Small intestine (tissue), 7 donors: ENCODE measurements around the gene ANP32E. TPM values are rescaled to one million over a fixed set of nuclear protein-coding genes. Genes with fewer than 3 reads are reported as not detected.
"Not testable (repeated sequence)": the region's sequence is repeated elsewhere in the genome, so short reads cannot be mapped to it uniquely, and the experiment has no call there.

Experiments used
- DNase-seq, 2 donors: peaks; one replicate each; pipeline versions ENCODE4 v3.0.0 to v3.0.0-alpha.2; 2013
- FAIRE-seq: peaks from 2 replicates; lab custom pipeline; 2012; peaks lifted over from hg19 to GRCh38; lab: Jason Lieb, UNC
- H3K27ac ChIP-seq, 3 donors: one replicate each; pipeline ENCODE4 v1.5.1; 2013; ENCODE audit warnings: low read length in 2 of 3, mild to moderate bottlenecking in 2 of 3, control low read depth in 1 of 3, inconsistent platforms in 1 of 3, low read depth in 1 of 3, moderate library complexity in 1 of 3
- H3K27me3 ChIP-seq, 3 donors: one replicate each; pipeline ENCODE4 v1.6.1; 2013; ENCODE audit warnings: low read length in 3 of 3, inconsistent platforms in 1 of 3; ENCODE audit not compliant: control insufficient read depth in 3 of 3, insufficient read depth in 3 of 3
- H3K36me3 ChIP-seq, 3 donors: one replicate each; pipeline ENCODE4 v1.6.1; 2013; ENCODE audit warnings: low read length in 3 of 3, inconsistent platforms in 1 of 3, low read depth in 1 of 3, mild to moderate bottlenecking in 1 of 3, moderate library complexity in 1 of 3; ENCODE audit not compliant: control insufficient read depth in 3 of 3, insufficient read depth in 2 of 3
- H3K4me1 ChIP-seq, 3 donors: one replicate each; pipeline ENCODE4 v1.6.1; 2013; ENCODE audit warnings: low read length in 2 of 3, inconsistent platforms in 1 of 3, low read depth in 1 of 3, mild to moderate bottlenecking in 1 of 3, moderate library complexity in 1 of 3; ENCODE audit not compliant: control insufficient read depth in 3 of 3, insufficient read depth in 2 of 3
- H3K4me3 ChIP-seq, 3 donors: one replicate each; pipeline ENCODE4 v1.5.1; 2013; ENCODE audit warnings: low read length in 3 of 3, control low read depth in 1 of 3, inconsistent platforms in 1 of 3, low read depth in 1 of 3, mild to moderate bottlenecking in 1 of 3, moderate library complexity in 1 of 3
- H3K9me3 ChIP-seq, 2 donors: one replicate each; pipeline ENCODE4 v1.6.1; 2013; ENCODE audit warnings: low read depth in 1 of 2, low read length in 1 of 2; ENCODE audit not compliant: control insufficient read depth in 2 of 2, insufficient read depth in 1 of 2
- WGBS, 3 donors: extraction: QIAGEN DNeasy Blood & Tissue Kit; methylation state at CpG; one replicate each; pipeline ENCODE4 v1.1.7; 2013; 5-methylcytosine and 5-hydroxymethylcytosine counted together
- polyA plus RNA-seq, 4 donors: library from polyadenylated mRNA; stranded (reverse) in 3 of 4; unstranded in 1 of 4; fragments of 200-250 nt in 3 of 4; fragments of 120-200 nt in 1 of 4; gene quantifications; one replicate each; pipeline versions ENCODE4 v1.2.1 to v1.2.3, GENCODE V29; 2013
- donor health status: healthy with polysubstance abuse.
- donor health status: control.
- donor health status: control.
- donor health status: Bipolar disorder and iron deficiency.
- donor health status: healthy.

Gene ANP32E
- polyA plus RNA-seq, 4 donors, result 13.2 to 46.7 (median 30.6) TPM

DNA sequence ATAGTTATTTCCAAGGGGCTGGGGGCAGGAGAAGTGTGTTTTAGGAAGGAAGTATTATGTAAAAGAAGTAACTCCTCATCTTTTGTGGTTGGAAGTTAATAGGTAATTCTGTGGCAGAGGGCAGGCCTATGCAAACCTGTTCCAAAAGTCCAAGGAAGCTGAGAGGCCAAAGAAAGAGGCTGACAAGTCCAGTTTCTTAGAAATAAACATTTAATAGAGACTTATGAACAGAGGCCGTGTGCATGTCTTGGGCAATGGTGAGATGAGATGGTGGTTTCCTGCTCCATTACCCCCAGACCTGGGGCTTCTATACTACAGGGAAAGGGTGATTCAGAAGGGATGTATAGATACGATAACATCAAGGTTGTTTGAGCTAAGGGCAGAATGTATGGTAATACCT is 14.0 kb upstream of the ANP32E start:
- FAIRE-seq (no peak), DNase-seq (peak in 1 of 2 donors; percentile 65)
- no peaks in the 10 kb centered on the region for H3K27me3 ChIP-seq
- 76 to 82% (median 80%) methylated on average over 2 of the region's 2 CpGs for WGBS, 3 donors
- H3K36me3 ChIP-seq, result no peaks in the 10 kb centered on the region
- H3K27ac ChIP-seq, result peak overlapping the region in 1 of 3 donors; percentile 36
- H3K4me3 ChIP-seq, result no peak overlapping the region
- H3K9me3 ChIP-seq, result no peaks in the 10 kb centered on the region
- H3K4me1 ChIP-seq, result peaks cover 0 to 2% (median 0%) of the 10 kb centered on the region in 3 donors

DNA sequence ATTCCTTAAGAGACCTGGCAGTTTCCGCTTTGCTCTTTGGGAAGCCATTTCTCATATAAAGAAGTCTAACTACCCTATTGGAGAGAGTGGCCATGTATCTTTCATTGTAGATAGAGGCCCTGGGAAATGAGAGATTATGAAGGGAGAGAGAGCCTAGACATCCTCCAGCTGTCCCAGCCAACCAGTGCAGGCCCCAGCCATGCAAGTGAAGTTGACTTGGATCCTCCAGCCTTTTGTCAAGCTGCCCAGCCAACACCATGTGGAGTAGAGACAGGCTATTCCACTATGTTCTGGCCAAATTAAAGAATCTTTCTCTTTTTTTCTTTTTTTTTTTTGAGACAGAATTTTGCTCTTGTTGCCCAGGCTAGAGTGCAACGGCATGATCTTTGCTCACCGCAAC is 7.1 kb upstream of the ANP32E start:
- DNase-seq (no peak), FAIRE-seq (no peak)
- no peak overlapping the region for H3K4me3 ChIP-seq
- H3K27me3 ChIP-seq, result peaks cover 0 to 3% (median 0%) of the 10 kb centered on the region in 3 donors
- no peaks in the 10 kb centered on the region for H3K36me3 ChIP-seq
- WGBS, 3 donors, result 82 to 100% (median 90%) methylated on average over 3 of the region's 3 CpGs
- no peaks in the 10 kb centered on the region for H3K9me3 ChIP-seq
- H3K27ac ChIP-seq, result no peak overlapping the region
- H3K4me1 ChIP-seq, result no peaks in the 10 kb centered on the region

DNA sequence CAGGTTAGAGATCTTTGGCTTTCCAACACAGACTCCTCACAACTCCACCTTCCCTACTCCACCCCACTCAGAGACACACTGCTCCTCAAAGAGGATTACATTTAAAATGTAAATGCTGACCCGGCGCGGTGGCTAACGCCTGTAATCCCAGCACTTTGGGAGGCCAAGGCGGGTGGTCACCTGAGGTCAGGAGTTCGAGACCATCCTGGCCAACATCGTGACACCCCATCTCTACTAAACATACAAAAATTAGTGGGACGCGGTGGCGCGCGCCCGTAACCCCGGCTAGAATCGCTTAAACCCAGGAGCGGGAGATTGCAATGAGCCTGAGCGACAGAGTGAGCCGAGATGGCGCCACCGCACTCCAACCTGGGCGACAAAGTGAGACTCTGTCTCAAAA is 1.8 kb upstream of the ANP32E start:
- no peak for DNase-seq
- Histone ChIP-seq H3K4me3 (no peak overlapping the region), H3K27ac (no peak overlapping the region), H3K4me1 (peaks cover 0 to 7% (median 0%) of the 10 kb centered on the region in 3 donors), H3K9me3 (no peaks in the 10 kb centered on the region), H3K36me3 (no peaks in the 10 kb centered on the region), H3K27me3 (peaks cover 0 to 3% (median 0%) of the 10 kb centered on the region in 3 donors)
- no peak for FAIRE-seq
- 96 to 99% (median 97%) methylated on average over 21 of the region's 21 CpGs for WGBS, 3 donors

- not testable (repeated sequence) for H3K27ac ChIP-seq, DNase-seq, H3K4me3 ChIP-seq, H3K27me3 ChIP-seq, H3K9me3 ChIP-seq, H3K36me3 ChIP-seq, H3K4me1 ChIP-seq, FAIRE-seq
- 92 to 95% (median 94%) methylated on average over 13 of the region's 13 CpGs for WGBS, 3 donors
These were observed 1.3 kb upstream of the ANP32E start for GRCh38 chr1:150237176-150237575.

DNA sequence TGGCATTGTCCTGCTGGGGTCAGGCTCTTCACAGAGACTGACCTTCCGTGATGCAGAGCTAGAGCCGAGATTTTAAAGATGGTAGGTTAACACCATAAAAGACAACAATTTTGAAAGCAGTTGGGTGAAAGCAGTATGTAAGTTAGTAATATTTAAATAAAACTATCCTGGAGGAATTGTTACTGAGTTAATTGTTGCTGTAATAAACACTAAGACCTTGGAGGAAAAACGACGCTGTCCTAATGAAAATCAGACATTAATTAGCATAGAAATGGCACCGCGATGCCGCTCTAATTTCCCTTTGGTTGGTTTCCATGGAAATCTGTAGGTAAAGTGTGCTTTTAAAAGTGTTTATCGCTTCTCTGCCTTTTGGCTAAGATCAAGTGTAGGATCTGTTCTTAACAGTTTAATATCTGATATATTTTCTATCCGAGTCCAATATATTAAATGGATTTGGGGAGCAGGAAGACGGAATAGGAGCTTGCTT is 745 bp upstream of the ANP32E start:
- H3K4me3 ChIP-seq, result peak overlapping the region; percentile 35 to 83 (median 44)
- no peaks in the 10 kb centered on the region for H3K36me3 ChIP-seq
- H3K4me1 ChIP-seq, result peaks cover 0 to 7% (median 0%) of the 10 kb centered on the region in 3 donors
- H3K9me3 ChIP-seq, result no peaks in the 10 kb centered on the region
- DNase-seq (no peak), FAIRE-seq (no peak)
- 38 to 51% (median 47%) methylated on average over 10 of the region's 10 CpGs for WGBS, 3 donors
- H3K27ac ChIP-seq, result peak overlapping the region in 2 of 3 donors; percentile 9 to 61
- peaks cover 0 to 3% (median 0%) of the 10 kb centered on the region in 3 donors for H3K27me3 ChIP-seq

GRCh38 chr1:150235294-150235851 is 539 bp downstream of the ANP32E start:
- H3K4me1 ChIP-seq, result peaks cover 0 to 7% (median 0%) of the 10 kb centered on the region in 3 donors
- WGBS, 3 donors, result 0 to 1% (median 0%) methylated on average over 19 to 27 of the region's 27 CpGs
- H3K9me3 ChIP-seq, result no peaks in the 10 kb centered on the region
- H3K4me3 ChIP-seq, result peak overlapping the region; percentile 83 to 93 (median 84)
- H3K27me3 ChIP-seq, result peaks cover 0 to 3% (median 0%) of the 10 kb centered on the region in 3 donors
- DNase-seq (peak; percentile 10 to 54), FAIRE-seq (no peak)
- peak overlapping the region; percentile 87 to 96 (median 89) for H3K27ac ChIP-seq
- peaks cover 0 to 3% (median 0%) of the 10 kb centered on the region in 3 donors for H3K36me3 ChIP-seq

DNA sequence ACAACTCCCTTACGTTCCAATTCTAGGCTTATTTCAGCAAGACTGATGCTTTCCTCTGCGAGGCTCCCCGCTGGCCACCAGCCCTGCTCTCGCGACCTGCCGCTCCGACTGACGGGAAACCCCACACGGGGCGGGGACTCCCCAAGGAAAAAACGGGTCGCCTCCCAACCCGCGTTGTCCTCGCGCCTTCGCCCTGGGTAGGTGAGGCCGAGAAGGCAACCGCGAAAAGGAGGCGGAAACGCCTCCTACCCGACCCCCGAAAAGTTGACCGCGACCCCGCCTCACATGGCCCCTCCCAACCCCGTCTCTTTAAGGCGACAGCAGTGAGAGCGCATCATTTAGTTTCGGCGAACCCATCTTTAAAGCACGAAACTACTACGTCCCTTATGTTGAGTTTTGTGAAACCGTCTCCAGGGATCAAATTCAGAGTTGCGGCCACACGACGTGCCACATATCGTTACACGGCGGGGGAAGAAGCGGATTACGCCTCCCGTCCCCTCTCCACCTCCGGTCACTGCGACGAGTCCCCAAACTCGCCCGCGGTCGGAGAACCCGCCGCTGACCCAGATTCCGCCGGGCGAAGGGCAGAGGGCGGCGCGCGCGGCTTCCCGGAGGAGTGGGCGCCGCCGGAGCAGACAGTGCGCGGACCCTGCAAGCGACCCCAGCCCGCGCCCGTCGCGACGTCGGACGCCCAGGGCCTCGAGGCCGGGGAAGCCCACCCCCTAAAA is 1.2 kb downstream of the ANP32E start:
- Histone ChIP-seq H3K9me3 (no peaks in the 10 kb centered on the region), H3K4me1 (peaks cover 0 to 7% (median 0%) of the 10 kb centered on the region in 3 donors), H3K27ac (peak overlapping the region; percentile 87 to 96 (median 89)), H3K36me3 (peaks cover 0 to 3% (median 0%) of the 10 kb centered on the region in 3 donors), H3K4me3 (peak overlapping the region; percentile 83 to 93 (median 84)), H3K27me3 (peaks cover 0 to under 1% (median 0%) of the 10 kb centered on the region in 3 donors)
- WGBS, 3 donors, result 0% methylated on average over 77 to 78 of the region's 78 CpGs
- FAIRE-seq (no peak), DNase-seq (peak; percentile 73 to 87)

GRCh38 chr1:150234309-150234565 is 1.7 kb downstream of the ANP32E start:
- H3K4me3 ChIP-seq, result peak overlapping the region; percentile 83 to 93 (median 84)
- no peaks in the 10 kb centered on the region for H3K9me3 ChIP-seq
- 0% methylated on average over 9 of the region's 9 CpGs for WGBS, 3 donors
- peaks cover 0 to 7% (median 0%) of the 10 kb centered on the region in 3 donors for H3K36me3 ChIP-seq
- H3K27me3 ChIP-seq, result no peaks in the 10 kb centered on the region
- H3K4me1 ChIP-seq, result peaks cover 0 to 7% (median 0%) of the 10 kb centered on the region in 3 donors
- FAIRE-seq (no peak), DNase-seq (no peak)
- H3K27ac ChIP-seq, result peak overlapping the region; percentile 87 to 96 (median 89)
